T-helper 2 cell (primary cell): ENCODE data around the gene PCAT6.
A peak's percentile ranks its signal among the peaks of the same experiment; 100 is the strongest.
"Not testable (repeated sequence)": the region's sequence is repeated elsewhere in the genome, so short reads cannot be mapped to it uniquely, and the experiment has no call there.

Experiments
- DNase-seq, 5 experiments: peaks; one replicate each; pipeline versions ENCODE4 v3.0.0 to v3.0.0-alpha.2; 2012 to 2022

Gene PCAT6

DNA sequence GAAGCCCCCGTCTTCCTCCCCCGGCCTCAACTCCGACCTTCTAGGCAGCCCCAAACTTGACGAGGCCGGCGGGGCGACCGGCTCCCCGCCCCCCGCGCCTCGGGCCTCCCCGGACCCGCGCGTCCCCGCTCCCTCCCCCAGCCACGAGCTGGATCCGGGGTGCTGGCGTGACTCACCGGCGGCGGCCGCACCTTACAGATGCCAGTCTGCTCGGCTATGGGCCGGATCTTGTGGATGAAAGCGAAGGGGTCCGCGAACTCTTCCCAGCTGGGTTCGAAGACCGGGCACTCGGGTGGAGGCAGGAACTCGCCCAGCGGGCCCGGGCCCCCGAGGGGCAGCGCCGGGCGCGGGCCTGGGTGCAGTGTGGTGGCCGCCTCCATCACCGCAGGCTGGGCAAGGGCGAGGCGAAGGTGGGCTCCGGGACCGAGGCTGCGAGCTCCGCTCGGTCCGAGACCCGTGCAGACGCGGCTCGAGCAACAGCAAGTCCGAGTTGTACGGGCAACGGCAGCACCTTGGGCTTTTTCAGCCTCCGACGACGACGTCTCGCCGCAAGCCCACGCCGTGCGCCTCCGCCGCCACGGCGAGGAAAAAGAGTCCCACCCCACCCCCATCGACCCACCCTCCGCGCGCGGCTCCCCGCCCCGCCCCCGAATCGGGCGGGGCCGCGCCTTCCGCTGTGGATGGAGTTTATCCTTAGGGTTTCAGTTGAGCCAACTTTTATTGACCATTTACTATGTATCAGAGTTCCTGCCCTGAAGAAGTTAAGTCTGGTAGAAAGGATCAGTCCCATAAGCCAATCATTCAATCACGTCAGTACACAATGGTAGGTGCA lies 2.6 kb upstream of the PCAT6 start, which contains the start of gene KDM5B:
TSS of gene KDM5B (minus strand) at position 496 of the 832 bp plus-strand sequence. CDS start at position 380, 116 bp downstream.
- DNase-seq, result peak; percentile 27 to 83 (median 53)

GRCh38 chr1:202809597-202810159 lies 1.1 kb upstream of the PCAT6 start:
- no peak for DNase-seq

- no peak for DNase-seq
Measured at GRCh38 chr1:202810193-202810614, 550 bp upstream of the PCAT6 start.

DNA sequence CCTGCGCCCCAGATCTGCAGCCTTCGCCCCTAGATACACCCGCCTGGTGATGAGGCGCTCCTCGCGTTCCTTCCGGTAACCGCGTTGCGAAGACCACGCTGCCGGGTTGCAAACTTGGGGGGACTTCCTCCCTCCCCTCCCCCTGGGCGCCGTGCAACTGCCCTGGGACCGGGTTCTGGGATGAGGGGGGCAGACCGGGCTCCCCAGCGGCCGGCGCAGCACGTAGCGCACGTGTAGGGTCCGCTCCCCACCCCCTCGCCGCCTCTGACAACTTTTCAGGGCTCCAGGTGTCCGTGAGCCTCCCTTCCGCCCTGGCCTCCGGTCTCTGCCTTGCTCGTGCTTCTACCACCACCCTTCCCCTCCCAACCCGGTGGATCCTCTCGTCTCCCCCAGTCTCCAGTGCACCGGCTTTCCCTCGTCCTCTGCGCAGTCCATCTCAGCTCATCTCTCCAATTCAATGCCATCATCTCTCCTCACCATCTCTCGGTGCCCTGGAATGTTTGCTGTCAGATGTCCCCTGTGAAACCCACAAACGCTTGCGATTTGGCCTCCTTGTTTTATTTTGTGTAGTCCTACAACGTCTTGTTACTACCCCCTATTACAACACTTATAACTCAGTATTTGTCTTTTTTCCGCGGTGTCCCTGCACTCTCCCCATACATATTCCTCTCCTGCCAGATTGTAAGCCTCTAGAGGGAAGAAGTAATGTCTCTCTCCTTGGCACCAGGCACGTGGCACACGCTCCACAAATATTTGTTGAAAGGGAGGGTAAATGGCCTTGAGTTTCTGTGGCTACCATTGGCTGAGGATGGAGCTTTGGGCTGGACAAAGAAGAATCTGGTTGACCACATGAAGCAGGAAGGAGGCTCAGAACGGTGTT lies 782 bp downstream of the PCAT6 start:
- peak in 1 of 5 experiments; percentile 57 for DNase-seq

DNA sequence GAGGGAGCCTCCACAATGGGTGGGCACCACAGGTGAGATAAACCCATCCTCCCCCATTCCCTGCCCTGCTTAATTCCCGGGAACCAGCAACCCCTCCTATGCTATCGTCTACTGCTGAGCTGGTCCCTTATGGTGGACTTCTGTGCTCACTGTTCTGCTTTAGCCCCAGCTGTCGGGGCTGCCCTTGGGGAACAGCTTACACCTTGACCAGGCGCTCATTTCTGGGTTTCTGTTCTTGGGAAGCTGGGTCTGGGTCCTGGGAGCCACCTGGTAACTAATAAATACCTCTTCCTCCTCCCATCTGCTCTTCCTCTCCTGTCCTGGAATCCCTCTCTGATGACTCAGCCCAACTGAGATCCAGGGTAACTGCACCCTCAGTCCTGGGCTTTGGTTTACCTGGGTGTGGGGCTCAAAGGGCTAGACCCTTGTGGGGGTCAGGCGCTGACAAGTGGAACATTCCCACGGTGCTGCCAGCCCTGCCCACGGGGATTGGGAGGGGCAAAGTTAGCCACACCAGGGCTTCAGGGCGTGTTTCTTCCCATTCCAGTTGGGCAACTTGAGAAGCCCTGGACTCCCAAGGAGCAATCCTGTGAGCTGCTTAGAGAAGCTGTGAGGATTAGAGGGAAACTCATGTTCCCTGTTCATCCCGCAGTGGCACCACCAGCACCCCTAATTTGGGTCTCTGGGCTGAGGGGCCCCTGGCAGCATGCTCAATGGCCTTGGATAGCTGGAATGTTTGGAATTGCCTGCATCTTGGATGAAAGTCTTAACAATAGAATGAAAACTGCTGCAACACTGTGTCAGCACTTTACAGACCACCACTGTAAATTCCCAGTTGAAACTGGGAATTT lies 1.6 kb downstream of the PCAT6 start:
- no peak for DNase-seq

DNA sequence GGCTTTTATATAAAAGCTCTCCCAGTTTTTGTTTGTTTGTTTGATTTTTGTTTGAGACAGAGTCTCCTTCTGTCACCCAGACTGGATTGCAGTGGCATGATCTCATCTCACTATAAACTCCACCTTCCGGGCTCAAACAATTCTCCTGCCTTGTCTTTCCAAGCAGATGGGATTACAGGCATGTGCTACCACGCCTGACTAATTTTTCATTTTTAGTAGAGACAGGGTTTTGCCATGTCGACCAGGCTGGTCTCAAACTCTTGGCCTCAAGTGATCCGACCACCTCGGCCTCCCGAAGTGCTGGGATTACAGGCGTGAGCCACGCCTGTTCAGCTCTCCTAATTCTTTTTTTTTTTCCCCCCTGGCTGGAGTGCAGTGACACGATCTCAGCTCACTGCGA lies 4.4 kb downstream of the PCAT6 start:
- DNase-seq, result no peak

DNA sequence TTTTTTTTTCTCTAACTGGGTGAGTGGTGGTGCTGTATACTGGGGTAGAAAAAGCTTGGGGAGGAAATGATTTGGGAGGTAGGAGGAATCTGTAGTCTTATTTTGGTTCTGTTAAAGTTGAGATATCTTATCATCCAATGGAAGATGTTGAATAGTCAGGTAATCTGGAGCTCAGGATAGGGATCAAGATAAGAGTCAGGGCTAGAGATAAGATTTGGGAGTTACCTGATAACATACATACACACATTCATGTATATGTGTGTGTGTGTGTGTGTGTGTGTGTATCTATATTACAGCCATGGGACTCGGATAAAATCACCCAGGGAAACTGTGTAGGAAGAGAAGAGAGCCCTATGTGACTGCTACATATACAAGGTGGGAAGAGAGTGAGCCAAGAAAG lies 8.1 kb downstream of the PCAT6 start:
- DNase-seq, result no peak

- no peak for DNase-seq
Measured at GRCh38 chr1:202821467-202821866, 10.7 kb downstream of the PCAT6 start.

DNA sequence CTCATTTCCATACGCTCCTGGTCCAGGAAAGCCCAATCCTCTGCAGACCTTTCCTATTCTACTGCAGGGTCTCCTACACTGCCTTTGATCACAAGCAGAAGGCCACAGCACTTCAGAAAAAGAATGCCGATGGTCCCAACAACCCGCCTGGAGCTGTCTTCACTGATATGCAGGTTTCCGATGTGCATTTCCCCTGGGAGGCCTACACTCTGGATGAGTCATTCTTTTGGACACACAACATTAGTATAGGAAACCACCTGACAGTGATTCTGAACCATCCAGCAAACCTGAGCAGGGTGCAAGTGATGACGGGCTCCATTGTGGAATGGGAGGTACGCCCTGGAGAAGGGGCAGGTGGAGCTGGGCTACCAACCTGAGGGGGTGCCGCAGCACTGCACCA lies 15.0 kb downstream of the PCAT6 start:
- DNase-seq, result no peak

- not testable (repeated sequence) for DNase-seq
Measured at GRCh38 chr1:202829223-202829622, 18.5 kb downstream of the PCAT6 start.

DNA sequence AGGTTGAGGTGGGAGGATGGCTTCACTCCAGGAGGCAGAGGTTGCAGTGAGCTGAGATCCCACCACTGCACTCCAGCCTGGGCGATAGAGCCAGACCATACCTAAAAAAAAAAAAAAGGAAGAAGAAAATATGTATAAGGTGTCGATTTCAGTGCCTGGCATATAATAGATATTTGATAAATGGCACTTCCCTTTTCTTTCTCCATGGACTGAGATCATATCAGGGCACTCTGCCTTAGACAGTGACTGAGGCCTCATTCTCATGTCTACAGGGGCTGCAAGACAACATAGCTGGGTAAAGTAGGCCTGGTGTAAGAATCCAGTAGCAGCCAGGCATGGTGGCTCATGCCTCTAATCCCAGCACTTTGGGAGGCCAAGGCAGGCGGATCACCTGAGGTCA lies 21.2 kb downstream of the PCAT6 start:
- no peak for DNase-seq

GRCh38 chr1:202834771-202835547 lies 24.2 kb downstream of the PCAT6 start:
- peak in 1 of 5 experiments; percentile 11 for DNase-seq

DNA sequence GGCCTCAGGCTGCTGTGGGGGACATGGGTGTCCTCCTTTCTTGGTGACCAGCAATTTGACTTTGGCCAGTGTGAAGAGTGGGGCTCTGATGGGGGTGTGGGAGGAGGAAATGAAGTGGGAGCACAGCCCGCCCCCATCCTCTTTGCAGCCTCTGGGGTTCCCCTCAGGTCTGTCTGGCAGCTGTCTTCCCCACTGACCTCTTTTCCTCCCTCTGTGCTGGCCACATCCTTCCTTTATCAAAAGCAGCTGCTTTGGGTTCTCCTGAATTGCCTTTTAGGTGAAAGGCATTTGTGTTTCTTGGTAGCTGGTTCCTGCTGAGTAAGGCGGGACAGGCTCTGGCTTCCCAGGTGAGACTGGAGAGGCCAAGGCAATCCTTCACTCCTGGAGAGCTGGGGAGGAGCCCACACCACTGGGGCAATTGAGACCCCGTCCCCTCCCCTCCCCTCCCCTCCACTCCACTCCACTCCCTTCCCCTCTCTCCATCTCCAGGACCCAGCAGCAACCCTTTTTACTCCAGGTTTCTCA lies 24.9 kb downstream of the PCAT6 start:
- DNase-seq, result peak in 2 of 5 experiments; percentile 62 to 68

DNA sequence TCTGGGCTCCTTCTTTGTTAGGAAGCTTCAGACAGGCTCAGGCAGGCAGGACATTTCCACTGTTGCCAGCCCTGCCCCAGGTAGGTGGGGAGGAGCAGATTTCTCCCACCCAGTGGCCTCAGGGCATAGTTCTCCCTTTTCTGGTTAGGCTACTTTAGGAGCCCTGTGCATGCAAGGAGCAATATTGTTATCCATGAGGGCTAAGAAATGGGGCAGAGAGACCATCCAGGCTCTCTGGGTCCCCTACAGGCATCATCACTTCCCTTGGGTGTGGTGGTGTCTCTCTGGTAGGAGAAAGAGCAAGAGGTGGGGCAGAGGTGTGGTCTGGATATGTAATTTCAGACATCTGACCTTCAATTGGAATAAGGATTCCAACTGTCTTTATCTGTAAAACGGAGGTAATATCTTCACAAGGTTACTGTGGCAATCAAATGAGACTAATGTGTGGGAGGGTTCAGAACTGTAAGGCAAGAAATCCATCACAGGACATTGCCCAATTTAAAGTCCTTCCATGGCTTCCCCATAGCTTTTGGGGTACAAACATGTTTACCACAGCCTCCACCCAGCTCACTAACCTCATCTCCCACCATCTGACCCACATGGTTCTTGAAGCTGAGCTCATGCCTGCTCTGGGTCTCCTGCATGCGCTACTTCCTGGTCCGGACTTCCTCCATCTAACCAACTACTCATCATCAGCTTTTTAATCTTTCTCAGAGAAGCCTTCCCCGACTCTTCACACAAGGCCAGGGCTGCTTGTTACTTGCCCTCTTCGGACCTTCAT lies 26.1 kb downstream of the PCAT6 start:
- peak in 1 of 5 experiments; percentile 41 for DNase-seq

GRCh38 chr1:202837746-202838262 lies 27.1 kb downstream of the PCAT6 start:
- DNase-seq, result no peak

DNA sequence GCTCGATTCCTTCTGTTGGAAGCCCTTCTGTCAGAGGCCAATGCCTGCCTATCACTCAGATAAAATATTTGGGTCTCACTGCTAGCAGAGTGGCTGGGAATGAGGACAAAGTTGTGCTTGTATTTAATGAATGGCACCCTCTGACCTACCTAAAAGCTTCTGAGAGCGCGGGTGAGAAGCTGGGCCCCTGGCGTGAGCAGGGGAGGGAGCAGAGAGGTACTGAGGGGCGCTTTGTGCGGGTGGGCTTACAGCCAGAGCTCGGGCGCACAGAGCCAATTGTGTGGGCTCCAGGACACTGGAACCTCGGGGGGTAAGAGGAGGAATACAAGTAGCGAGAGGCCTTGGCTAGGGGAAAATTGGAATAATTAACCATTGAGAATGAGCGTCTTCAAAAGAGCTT lies 32.3 kb downstream of the PCAT6 start:
- DNase-seq, result no peak

DNA sequence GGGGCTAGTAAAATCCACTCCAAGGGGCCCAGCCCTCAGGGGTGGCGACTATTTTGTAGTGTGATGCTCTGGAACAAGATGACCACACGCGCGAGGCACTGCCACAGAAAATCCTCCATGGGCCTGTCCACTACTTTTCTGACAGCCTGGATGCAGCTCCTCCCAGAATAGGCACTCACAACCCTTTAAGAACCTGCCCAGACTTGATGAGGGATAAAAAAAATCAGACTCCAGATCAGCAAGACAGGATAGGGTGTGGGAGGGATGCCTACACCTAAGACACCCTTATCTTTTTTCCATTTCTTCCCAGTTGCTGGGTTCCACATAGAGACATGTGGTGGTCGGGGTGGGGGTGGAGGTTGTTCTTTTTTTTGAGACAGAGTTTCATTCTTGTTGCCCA lies 33.5 kb downstream of the PCAT6 start:
- no peak for DNase-seq

DNA sequence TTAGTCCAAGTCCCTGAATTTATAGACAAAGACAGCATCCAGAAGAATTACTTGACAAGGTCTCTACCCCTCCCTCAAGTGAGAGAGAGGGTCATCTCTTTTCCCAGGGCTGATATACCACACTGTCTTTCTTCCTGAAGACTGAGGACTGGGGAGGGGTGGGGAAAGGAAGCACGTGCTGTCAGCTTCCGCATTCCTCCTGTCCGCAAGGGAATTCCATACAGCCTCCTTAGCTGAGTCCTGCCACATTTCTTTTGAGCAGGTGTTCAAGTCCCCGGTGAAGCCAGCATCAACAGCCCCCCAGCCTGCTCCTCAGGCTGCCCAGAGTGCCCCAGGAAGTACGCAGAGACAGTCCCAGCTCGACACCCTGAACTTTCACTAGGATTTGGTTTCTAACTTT lies 34.2 kb downstream of the PCAT6 start:
- no peak for DNase-seq

GRCh38 chr1:202848191-202848542 lies 37.4 kb downstream of the PCAT6 start:
- DNase-seq, result no peak
